Stimulated activated CD4-positive, alpha-beta T cell treated with anti-CD3 and anti-CD28 coated beads, TNF-alpha, amount 100 ng/mL, for 1 hour (primary cell): Measurements from ENCODE around the gene PARD6A.
"Not testable (repeated sequence)": the region's sequence is repeated elsewhere in the genome, so short reads cannot be mapped to it uniquely, and the experiment has no call there.

Experiments
- DNase-seq, 3 donors: peaks; one replicate each; pipeline ENCODE4 v3.0.0-alpha.2; 2020; ENCODE audit warnings: low read depth in 3 of 3, low spot score in 1 of 3

PARD6A gene

GRCh38 chr16:67685388-67686112 lies 24.8 kb downstream of the PARD6A start:
- no peak for DNase-seq

DNA sequence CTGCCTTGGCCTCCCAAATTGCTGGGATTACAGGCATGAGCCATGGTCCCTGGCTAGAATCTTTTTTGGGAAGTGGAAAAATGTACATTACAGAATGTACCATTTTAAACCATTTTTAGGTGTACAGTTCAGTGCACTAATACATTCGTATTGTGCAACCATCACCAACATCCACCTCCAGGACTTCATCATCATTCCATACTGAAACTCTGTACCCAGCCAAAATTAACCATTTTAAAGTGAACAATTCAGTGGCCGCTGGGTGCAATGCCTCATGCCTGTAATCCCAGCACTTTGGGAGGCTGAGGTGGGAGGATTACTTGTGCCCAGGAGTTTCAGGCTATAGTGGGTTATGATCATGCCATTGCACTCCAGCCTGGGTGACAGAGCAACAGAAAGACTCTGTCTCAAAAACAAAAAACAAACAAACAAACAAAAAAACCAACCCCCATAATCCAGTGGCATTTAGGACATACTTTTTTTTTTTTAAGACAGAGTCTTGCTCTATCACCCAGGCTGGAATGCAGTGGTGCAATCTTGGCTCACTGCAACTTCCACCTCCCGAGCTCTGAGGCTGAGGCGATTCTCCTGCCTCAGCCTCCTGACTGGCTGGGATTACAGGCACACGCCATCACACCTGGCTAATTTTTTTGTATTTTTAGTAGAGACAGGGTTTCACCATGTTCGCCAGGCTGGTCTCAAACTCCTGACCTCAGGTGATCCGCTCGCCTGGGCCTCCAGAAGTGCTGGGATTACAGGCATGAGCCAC lies 32.9 kb downstream of the PARD6A start:
- DNase-seq = not testable (repeated sequence)

GRCh38 chr16:67694611-67695010 lies 33.9 kb downstream of the PARD6A start:
- no peak for DNase-seq

GRCh38 chr16:67697422-67698185 lies 36.8 kb downstream of the PARD6A start:
- DNase-seq = no peak

- DNase-seq = no peak
These were observed 38.5 kb downstream of the PARD6A start for GRCh38 chr16:67699265-67699664.

DNA sequence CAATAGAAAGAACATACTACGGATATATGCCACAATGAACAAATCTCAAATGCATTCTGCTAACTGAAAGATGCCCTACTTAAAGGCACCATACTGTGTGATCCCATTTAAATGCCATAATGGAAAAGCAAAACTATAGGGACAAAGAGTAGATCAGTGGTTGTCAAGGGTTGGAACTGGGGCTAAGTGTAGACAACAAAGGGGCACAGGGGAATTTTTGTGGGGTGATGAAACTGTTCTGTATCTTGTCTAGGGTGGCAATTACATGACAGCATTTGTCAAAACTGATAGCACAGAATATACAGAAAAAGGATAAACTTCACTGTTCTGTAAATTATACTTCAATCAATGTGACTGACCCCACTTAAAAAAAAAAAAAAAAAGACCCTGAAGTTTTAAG lies 40.7 kb downstream of the PARD6A start:
- no peak for DNase-seq

DNA sequence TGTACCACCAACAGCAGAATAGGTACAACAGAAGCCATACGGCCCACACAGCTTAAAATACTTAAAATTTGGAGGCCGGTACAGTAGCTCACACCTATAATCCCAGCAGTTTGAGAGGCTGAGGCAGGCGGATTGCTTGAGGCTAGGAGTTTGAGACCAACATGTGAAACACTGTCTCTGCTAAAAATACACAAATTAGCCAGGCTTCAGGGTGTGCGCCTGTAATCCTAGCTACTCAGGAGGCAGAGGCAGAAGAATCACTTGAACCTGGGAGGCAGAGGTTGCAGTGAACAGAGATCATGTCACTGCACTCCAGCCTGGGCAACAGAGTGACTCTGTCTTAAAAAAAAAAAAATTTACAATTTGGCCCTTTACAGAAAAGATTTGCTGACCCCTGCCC lies 41.4 kb downstream of the PARD6A start:
- no peak for DNase-seq

- DNase-seq = no peak
These were observed 42.9 kb downstream of the PARD6A start for GRCh38 chr16:67703626-67704025.

- DNase-seq = no peak
These were observed 43.4 kb downstream of the PARD6A start for GRCh38 chr16:67704110-67704509.

DNA sequence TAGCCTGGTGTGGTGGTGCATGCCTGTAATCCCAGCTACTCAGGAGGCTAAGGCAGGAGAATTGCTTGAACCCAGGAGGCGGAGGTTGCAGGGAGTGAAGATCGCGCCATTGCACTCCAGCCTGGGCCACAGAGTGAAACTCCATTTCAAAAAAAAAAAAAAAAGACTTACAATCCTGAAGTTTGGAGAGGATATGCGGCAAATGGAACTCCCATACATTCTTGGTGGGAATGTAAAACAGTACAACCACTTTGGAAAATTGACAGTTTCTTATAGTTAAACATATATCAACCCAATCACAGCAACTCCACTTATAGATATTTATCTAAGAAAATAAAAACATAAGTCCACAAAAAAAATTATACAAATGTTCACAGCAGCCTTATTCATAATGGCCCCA lies 46.5 kb downstream of the PARD6A start:
- no peak for DNase-seq

- no peak for DNase-seq
These were observed 47.0 kb downstream of the PARD6A start for GRCh38 chr16:67707790-67708189.

GRCh38 chr16:67708368-67708771 lies 47.6 kb downstream of the PARD6A start:
- no peak for DNase-seq

DNA sequence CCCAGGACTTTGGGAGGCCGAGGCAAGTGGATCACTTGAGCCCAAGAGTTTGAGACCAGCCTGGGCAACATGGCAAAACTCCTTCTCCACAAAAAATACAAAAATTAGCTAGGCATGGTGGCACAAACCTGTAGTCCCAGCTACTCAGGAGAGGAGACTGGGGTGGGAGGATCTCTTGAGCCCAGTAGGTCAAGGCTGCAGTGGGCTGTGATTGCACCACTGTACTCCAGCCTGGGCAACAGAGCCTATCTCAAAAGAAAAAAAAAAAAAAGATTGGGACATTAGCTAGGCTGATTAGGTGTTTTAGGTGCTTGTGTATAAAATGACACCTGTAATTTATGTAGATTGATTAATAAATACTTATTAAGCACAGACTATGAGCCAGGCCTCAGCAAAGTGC lies 48.3 kb downstream of the PARD6A start:
- DNase-seq = no peak

GRCh38 chr16:67710607-67711006 lies 49.8 kb downstream of the PARD6A start:
- DNase-seq = no peak
